ENCODE measurements around the gene MRPL42.

GRCh38 chr12:93440043-93440835 is 27.1 kb upstream of the MRPL42 start:
- TF ChIP-seq POLR2A (IDR thresholded peaks at IDR 0.05; ENCODE audit: low read depth, low read length) (no peak), MAFK (IDR thresholded peaks at IDR 0.05; ENCODE audit: low read depth, low read length) (no peak), CTCF (conservative IDR thresholded peaks at IDR 0.05; ENCODE audit: low read depth, low read length) (no peak), RAD21 (IDR thresholded peaks at IDR 0.05; ENCODE audit: low read length) (no peak), FOS (IDR thresholded peaks at IDR 0.05; ENCODE audit: low read depth, low read length) (no peak), RFX5 (IDR thresholded peaks at IDR 0.05; ENCODE audit: low read depth, low read length) (no peak), NFE2L2 (IDR thresholded peaks at IDR 0.05; ENCODE audit: low read depth, low read length) (no peak), CEBPB (IDR thresholded peaks at IDR 0.05; ENCODE audit: low read depth, low read length) (peak; percentile 85), ELK1 (IDR thresholded peaks at IDR 0.05; ENCODE audit: borderline replicate concordance, low read depth, low read length) (no peak), USF2 (IDR thresholded peaks at IDR 0.05; ENCODE audit: low read depth, low read length) (no peak)
